HG02943 (cell line): ENCODE measurements around the gene ATG5.
A peak's percentile ranks its signal among the peaks of the same experiment; 100 is the strongest.

Source experiments
- ATAC-seq: cut with Tn5 transposase; IDR thresholded peaks from one replicate; pipeline ENCODE4 v1.9.1; 2021; ENCODE audit warnings: mild to moderate bottlenecking, low read depth, moderate library complexity; ENCODE audit not compliant: unreplicated experiment

Gene ATG5

DNA sequence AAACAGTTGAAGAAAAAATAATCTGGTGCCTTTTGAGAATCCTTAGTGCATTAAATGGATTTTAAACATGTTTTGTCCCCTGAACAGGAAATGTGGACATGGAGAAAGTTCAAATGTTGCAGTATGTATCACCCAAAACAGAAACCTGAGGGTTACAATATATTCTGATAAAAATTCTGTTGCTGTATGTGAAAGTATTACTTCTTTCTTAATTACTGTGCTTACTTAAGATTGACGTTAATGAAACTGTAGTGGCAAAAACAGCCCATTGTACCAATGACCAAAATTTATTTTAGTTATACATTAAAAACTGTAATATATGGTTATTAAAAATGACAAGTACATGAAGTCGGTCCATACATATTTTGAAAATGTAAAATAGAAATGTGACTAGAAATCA is 138.8 kb downstream of the ATG5 start:
- no peak for ATAC-seq

DNA sequence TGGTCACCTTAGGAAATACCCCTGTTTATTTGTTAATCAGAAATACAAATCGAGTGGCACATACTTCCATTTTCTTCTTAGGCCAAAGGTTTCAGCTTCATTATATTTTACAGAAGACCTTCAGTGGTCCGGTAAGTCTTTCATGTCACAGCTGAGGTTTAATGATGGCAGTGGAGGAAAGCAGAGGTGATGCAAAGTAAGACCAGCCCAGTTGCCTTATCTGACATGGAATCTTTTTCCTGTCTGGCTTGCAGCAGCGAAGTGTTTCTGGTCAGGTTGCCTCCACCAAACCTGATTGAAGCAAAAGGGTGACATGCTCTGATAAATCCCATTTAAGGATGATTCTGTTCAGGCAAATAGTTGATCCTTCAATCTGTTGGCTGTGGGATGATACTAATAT is 139.4 kb downstream of the ATG5 start:
- ATAC-seq, result no peak

DNA sequence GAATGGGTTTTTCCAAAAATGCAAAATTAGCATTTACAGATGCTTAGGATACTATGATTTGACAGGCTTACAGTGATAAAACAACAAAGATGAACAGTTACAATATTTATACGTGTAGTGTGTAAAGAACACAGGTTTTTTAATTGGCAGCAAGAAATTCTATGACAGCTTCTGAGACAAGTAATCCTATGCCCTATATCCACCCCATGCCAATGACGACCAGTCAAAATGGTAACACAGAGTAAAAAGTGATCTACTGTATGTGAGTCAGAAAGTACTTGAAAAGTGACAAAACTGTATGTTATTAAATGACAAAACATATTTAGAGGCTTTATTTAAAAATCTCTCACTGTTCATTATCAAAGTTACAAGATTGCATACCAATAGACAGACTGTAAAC is 139.9 kb downstream of the ATG5 start:
- no peak for ATAC-seq

DNA sequence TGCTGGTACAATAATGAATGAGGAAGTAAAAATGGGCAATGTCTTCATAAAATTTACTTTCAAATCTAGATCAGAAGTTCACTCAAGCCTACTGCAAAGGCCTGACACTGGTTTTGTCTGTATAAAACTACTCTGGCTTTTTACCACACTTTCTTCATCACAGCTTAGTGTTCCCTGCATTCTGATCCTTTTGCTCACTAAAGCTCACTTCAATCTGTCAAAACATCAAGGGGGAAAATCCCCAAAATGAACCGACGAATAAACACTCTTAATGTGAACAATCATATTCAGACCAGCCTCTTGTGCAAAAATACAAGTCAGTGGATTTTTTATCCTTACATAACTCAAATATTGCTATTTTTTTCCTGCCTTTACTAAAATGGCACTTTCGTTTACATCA is 140.9 kb downstream of the ATG5 start:
- no peak for ATAC-seq

DNA sequence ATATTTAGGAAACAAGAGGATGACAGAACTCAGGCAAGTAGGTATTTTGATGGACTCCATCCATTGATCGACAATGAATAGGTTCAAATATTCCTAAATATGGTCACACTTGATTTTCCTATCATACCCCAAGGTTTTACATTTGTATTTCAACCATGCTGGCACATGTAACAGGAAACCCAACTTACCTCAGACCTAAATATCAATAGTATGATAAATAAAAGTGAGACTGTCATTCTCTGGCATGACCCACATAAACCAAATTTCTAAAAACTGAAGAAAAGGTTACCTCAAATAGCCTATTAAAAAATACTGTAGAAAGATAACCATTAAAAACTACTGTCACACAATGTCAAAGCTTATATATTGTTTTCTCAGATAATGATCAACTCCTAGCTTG is 142.1 kb downstream of the ATG5 start:
- no peak for ATAC-seq

DNA sequence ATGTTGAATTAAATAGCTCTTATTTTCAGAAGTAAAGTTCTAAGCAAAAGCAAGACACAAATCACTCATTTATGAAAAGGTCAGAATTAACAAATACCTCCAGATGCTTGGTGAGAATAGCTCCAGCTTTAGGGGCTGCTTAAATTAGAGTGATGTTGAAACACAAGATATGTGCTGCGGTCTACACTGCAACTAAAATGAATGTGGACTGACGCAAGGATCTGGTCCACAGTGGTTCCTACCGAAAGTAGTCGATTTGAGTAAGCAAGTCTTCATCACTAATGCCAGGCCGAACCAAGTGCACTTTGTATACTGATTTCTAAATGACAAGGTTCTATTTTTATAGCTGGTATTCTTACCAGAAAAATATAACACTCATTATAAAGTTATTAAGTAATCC is 143.1 kb downstream of the ATG5 start:
- peak; percentile 65 for ATAC-seq

DNA sequence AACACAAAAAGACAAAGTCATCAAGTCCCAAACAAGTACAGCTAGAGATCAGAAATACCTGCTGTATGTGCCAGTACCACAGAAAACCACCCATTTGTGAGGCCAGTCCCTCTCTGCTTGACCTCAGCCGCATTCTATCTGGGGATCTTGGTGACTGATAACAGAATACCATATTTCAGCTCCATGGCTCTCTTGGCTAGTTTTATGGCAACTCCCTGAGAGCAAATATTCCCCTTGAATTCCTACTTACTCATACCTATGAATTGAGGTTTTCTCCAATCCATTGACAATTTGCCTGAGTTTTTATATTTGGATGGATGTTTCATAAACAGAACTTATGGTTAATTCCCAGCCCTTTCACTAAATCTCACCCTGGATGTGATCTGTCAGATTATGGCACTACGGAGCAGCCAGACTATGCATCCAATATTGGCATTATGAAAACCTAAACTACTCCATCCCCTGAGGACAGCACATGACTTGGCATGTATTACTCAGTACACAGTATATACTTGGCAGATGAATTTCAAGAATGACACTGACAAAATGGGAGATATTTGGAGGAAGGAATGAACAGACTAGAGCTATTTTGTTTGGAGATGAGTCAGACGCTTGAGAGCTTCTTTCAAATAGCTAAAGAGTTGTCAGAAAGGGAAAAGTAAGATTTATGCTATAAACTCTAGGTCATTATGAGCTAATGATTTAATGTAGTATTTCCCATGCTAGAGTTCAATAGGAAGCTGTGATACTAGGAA is 143.7 kb downstream of the ATG5 start:
- no peak for ATAC-seq

DNA sequence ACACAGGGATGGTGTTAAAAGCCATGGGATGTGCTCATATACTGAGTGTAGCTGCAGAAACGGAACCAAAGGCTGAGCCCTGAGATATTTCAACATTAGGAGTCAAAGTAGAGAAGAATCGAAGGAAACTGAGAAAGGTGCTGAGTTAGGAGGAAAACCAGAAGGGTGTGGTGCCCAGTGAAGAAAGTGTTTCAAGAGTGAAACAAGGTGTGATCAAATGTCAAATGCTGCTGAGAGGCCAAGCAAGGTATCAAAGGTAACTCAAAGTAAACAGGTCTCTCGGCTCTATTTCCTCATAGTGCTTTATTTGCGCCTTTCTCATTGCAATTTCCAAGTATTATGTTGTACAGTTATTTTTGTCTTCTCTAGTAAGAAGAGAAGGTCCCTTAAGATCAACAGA is 145.4 kb downstream of the ATG5 start:
- no peak for ATAC-seq

DNA sequence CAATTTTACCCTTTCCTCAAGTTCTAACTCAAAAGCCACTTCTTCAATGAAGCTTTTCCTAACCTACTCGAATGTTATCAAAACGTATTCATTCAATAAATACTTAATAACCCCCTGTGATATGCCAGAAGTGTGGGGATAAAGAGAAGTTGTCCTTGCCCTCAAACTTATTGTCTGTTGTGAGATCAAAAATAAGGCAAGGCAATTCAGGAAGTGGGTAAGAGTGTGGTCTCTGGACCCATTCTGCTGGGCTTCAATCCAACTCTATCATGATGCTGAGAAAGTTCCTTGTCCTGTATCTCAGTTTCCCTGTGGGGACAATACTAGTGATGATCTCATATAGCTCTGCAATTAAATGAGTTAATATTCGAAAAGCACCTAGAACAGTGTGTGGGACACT is 146.7 kb downstream of the ATG5 start:
- ATAC-seq, result no peak

DNA sequence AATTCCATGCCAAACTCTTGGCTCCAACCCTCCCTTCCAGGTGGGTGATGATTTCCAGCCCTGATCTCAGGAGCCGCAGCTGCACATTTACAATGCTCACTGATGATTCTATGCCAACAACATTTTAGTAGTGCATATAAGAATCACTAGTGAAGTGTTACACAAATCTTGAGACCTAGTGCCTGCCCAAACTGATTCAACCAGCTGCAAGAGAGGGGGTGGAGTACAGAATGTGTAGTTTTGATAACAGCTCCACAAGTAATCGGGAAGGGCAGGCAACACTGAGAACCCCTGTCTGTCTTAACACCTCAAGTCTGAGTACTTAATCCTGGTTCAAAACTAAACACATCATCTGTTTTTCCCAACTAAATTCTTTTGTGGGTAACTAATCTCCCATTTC is 147.8 kb downstream of the ATG5 start:
- ATAC-seq, result no peak

DNA sequence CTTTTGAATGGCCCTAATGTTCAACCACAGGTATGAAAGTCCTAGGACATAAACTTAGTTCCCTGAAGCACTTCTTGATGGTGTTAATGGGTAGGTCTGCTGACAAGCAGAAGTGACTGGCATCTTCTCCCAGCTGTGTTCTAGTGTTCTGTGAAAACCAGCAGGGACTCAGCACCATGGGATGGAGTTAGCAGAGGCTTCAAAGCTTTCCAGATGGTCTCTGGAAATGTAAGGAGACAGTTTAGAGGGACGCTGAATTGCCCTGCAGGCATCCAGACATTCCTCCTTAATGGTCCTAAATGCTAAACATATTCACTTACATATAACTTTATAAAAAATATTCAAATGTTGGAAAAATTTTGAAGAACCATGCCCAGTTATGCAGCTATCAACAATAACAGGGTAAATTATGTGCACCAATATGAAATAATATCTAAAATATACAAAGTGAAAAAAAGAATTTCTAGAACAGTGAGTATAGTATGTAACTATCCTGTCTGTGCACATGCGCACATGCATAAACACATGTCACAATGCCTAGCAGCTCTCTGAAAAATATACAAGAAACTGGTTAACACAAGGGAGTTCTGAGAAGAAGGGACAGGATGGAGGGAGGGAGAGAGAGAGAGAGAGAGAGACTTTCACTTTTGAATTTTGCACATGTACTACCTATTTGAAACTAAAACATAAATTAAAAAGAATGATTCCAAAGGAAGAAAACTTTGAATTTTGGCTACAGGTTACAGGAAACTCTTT is 152.3 kb downstream of the ATG5 start:
- ATAC-seq, result no peak

DNA sequence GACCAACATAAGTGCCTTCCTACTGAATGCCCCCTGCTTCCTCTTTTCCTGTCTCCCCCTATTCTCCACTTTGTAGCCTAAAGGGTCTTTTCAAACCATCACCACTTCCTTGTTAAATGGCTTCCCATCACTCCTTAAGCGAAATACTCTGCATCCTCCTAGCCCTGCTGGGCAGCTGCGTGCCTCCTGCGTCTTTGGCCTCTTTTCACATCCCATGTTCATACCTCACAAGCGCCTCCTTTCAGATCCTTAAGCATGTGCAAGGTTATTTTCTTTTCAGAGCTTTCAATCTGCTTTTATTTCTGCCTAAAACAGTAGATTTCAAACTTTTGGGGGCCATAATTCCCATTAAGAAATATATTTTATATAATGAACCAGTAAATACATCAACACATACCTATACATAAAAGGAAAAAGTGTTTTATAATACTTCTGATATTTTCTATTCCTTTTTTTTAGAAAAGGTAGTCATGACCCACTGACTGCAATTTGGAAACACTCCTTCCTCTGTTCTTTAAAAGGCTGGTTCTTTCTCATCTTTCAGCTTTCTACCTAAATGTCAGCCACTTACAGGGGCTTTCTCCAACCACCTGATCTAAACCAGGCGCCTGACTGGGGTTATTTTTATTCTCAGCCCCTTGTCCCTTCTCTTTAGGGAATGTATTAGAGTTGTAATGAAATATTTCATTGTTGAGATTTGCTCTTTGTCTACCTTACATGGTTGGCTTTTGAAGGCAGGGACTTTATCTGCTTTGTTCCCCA is 155.3 kb downstream of the ATG5 start:
- no peak for ATAC-seq

DNA sequence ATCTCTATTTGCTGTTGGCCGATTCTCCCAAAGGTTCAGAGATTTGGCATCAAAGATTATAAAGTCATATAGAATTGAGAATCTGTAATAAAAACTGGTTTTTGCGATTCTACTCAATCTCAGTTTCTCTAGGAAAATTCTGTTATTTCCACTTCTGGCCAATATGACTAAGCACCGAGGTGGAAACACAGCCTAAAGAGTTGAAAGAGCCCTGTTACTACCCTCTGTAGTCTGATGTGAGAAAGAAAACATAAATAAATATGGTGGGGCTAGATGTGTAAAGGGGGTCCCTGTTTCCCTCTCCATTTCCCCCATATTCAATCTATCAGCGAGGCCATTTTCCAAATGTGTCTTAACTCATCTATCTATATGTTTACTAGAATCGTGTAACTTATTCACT is 156.0 kb downstream of the ATG5 start:
- ATAC-seq, result no peak

DNA sequence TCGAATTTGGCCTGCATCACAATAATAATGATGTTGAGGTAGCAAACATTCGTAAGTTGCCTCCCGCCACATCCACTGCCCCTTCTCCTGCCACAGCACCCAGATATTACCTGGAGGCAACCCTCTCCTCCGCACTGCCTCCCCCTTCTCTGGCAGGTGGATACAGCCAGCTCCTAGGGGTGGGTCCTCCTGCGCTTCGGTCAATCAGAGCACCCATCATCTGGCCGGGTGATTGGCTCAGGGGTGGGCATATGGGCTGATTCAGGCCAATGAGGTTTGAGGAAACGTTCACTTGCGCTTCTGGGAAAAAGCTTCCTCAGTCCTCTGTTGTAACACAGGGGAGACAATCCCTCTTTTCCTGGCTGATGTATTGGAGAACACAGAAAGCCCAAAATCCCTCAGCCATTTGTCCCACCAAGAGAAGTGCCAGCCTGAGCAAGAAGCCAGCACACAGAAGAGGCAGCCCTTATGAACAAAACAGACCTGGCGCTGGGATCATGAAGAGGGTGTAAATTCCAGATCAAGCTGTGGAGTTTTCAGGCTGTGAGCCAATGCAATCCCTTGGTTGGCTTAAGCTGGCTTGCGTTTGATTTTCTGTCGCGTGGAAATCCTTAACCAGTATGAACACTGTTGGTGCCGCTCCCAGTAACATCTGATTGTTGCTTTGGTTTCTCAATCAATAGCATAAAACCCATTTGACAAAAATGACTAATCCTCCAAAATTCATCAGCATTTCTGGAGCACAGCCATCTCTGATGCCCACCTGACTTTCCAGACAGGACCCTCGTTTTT is 157.3 kb downstream of the ATG5 start:
- ATAC-seq, result no peak

DNA sequence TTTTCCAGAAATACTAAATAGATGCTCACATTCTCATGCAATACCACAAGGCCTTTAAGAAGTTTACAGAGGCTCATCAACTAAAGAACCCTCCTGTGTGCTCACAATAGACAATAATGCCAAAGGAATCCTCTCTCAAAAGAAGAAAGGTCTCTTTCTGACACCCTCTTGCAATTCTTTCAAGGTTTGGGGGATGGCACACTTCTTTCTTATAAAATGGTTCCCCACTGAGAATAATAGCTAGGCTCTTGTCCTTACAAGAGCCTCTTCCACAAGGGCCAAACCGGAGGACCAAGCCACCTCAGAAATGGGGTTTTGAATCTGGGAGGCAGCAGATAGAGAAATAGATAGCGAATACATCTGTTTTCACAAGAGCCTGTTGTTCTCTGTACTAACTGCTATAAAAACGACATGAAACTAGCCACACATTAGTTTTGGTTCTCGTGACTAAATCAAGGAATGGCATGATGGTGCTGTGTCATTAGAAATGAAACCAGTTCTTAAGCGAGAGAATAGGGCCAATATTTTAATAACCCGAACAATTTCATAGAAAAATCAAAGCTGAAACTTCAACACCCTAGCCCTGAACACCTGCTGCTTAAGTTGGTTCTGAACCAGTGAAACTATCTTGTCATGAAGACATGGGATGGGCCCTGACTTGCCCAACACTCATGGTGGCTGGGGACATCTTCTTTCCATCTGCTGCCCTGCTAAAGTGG is 158.3 kb downstream of the ATG5 start:
- peak; percentile 55 for ATAC-seq

DNA sequence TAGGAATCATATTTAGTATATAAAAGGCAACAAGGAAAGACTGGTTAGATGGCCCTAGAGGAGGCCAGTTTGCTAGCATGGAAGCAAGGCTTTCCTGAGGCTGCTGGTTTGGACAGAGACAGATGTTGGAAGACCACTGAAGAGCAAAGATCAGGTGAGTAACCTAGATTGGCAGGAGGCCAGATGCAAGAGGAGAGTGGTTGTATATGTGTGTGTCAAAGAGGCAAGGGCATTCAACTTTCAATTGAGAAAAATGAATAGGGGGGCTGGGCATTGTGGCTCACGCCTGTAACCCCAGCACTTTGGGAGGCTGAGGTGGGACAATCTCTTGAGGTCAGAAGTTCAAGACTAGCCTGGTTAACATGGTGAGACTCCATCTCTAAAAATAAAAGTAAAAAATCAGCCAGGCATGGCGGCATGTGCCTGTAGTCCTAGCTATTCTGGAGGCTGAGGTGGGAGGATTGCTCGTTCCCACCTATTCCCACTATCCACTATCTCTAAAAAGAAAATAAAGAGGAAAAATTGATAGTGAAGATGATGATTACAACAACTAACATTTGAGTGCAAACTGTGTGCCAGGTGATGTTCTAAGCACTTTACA is 159.6 kb downstream of the ATG5 start:
- ATAC-seq, result no peak

DNA sequence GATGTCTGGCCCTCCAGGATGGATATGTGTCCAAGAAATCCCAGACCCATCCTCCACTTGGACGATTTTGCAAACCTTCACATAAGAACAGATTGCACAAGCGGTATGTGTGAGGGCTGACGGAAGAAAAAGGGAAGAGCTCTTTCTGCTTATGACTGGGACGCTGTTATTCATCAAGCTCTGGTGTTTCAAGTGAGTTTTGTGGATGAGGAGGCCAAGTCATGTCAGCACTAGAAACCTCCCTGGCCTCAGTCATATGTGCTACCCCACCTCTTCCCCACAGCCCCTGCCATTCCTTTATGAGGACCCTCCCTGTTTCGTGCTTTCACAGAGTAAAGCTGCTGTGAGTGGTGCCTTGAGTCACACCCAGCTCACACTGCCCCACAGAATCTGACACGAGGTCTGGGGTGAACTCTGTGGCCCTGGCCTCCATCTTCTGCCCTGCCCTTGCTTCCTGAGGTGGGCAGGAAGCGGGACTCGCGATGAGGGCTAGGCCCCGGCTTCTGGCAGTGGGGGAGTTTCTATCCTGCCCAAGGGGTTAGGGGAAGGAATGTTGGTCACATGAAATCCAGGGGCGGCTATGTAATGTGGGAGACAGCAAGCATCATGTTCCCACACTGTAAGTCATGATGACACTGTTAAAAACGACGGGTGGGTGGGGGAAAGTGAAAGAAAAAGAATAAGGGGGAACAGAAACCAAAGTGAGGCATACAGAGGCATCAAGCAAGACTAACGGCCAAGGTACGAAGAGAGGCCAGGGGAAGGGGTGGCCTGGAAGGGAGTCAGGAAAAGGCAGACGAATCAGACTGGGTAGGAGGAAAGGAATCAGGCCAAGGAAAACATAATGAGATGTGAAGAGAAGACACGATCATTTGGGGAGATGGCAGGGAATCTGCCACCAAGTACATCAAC is 161.3 kb downstream of the ATG5 start:
- ATAC-seq, result peak; percentile 41

DNA sequence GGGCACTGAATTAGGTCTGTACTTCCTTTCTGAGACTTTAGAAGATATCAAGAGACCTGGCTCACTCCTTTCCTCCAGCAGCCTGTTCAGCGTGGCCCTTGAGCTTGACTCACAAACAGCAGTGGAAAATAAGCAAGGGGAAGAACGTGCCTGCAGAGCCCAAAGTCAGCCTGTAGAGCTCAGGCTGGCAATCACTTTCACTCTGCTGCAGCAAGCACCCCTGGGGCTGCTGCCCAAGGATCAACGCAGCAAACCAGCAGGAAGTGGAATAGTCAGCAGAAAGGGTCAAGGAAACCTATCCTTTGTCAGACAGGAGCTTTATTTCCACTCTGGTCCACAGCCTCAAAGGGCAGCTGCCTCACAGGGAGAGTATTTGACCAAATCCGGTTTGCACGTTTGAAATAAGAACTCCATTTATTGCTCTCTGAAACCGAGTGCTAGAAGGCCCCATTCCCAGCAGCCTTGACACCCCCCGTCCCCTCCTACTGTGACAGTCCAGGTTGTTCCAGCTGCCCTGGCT is 162.1 kb downstream of the ATG5 start:
- ATAC-seq, result peak; percentile 26
